SK-N-SH (cell line): Measurements from ENCODE around the gene HEXD. TPM values are rescaled to one million over a fixed set of nuclear protein-coding genes. Genes with fewer than 3 reads are reported as not detected.

ENCODE experiments used
- CTCF ChIA-PET: fragments of 300-600, 350-600 bp; formaldehyde crosslinking; extraction: SDS; loops from one replicate; lab custom pipeline; 2021; lab: Yijun Ruan, JAX
- POLR2A ChIA-PET: fragments of 350-600 bp; sonication (Branson Sonifier 250); formaldehyde crosslinking; extraction: SDS; loops from one replicate; lab custom pipeline; 2020; ENCODE audit warnings: antibody characterized with exemption, inconsistent platforms; lab: Yijun Ruan, JAX
- DNase-seq: peaks from one replicate; pipeline ENCODE4 v3.0.0; 2012
- H2AFZ ChIP-seq: fragments of 200-600 bp; sonication (generic); 2 replicates; pipeline ENCODE4 v1.8.1; 2016; ENCODE audit warnings: antibody characterized with exemption, mild to moderate bottlenecking, low read depth
- H3F3A ChIP-seq: fragments of 200-600 bp; sonication (generic); replicated peaks from 2 replicates; pipeline ENCODE3; 2016; ENCODE audit warnings: antibody characterized with exemption, mild to moderate bottlenecking; ENCODE audit not compliant: insufficient read depth
- H3K27ac ChIP-seq, 2 experiments: fragments of 200-500 bp in 1 of 2; fragments of 200-600 bp in 1 of 2; sonication (Bioruptor generic) in 1 of 2; sonication (generic), shearing (Covaris generic) in 1 of 2; 2 replicates each; pipeline versions ENCODE4 v1.5.1 to v1.6.1; 2014 to 2016; ENCODE audit warnings: low read depth in 2 of 2, inconsistent platforms in 1 of 2, low read length in 1 of 2, mild to moderate bottlenecking in 1 of 2, mixed read lengths in 1 of 2
- H3K27me3 ChIP-seq: fragments of 200-600 bp; sonication (generic), shearing (Covaris generic); 2 replicates; pipeline ENCODE4 v1.6.1; 2016; ENCODE audit warnings: mixed run types; ENCODE audit not compliant: insufficient read depth
- H3K36me3 ChIP-seq, 2 experiments: fragments of 200-500 bp in 1 of 2; fragments of 200-600 bp in 1 of 2; sonication (Bioruptor generic) in 1 of 2; sonication (generic) in 1 of 2; replicated peaks in 1 of 2; 2 replicates each; pipeline versions ENCODE3 to v1.5.1; 2014 to 2016; ENCODE audit warnings: low read length in 1 of 2, mild to moderate bottlenecking in 1 of 2; ENCODE audit not compliant: insufficient read depth in 2 of 2, control insufficient read depth in 1 of 2
- H3K4me1 ChIP-seq, 2 experiments: fragments of 200-500 bp in 1 of 2; fragments of 200-600 bp in 1 of 2; sonication (Bioruptor generic) in 1 of 2; sonication (generic), shearing (Covaris generic) in 1 of 2; 2 replicates each; pipeline versions ENCODE4 v1.5.1 to v1.6.1; 2014 to 2016; ENCODE audit warnings: low read depth in 1 of 2, low read length in 1 of 2, mixed run types in 1 of 2; ENCODE audit not compliant: insufficient read depth in 2 of 2, control insufficient read depth in 1 of 2
- H3K4me2 ChIP-seq: fragments of 200-600 bp; sonication (generic), shearing (Covaris generic); 2 replicates; pipeline ENCODE4 v1.6.1; 2017; ENCODE audit warnings: mixed run types
- H3K4me3 ChIP-seq, 2 experiments: fragments of 200-500 bp in 1 of 2; fragments of 200-600 bp in 1 of 2; sonication (Bioruptor generic) in 1 of 2; sonication (generic), shearing (Covaris generic) in 1 of 2; 2 replicates each; pipeline versions ENCODE4 v1.5.1 to v1.8.1; 2014 to 2016; ENCODE audit warnings: low read depth in 2 of 2, inconsistent platforms in 1 of 2, low read length in 1 of 2, mild to moderate bottlenecking in 1 of 2, mixed read lengths in 1 of 2, moderate library complexity in 1 of 2
- H3K79me2 ChIP-seq: fragments of 200-600 bp; sonication (generic); 2 replicates; pipeline ENCODE4 v1.8.1; 2017; ENCODE audit warnings: mild to moderate bottlenecking; ENCODE audit not compliant: insufficient read depth
- H3K9ac ChIP-seq: fragments of 200-600 bp; sonication (generic); 2 replicates; pipeline ENCODE4 v1.6.1; 2017; ENCODE audit warnings: mixed run types
- H3K9me2 ChIP-seq: fragments of 200-600 bp; sonication (generic); 2 replicates; pipeline ENCODE4 v1.6.1; 2017; ENCODE audit warnings: mixed run types
- H3K9me3 ChIP-seq: fragments of 200-600 bp; sonication (generic); 2 replicates; pipeline ENCODE4 v1.6.1; 2017; ENCODE audit warnings: mixed run types, mild to moderate bottlenecking, moderate library complexity
- H4K20me1 ChIP-seq: fragments of 200-600 bp; sonication (generic); 2 replicates; pipeline ENCODE4 v1.6.1; 2017; ENCODE audit warnings: mild to moderate bottlenecking, mixed run types; ENCODE audit not compliant: insufficient read depth
- ELF1 ChIP-seq: IDR thresholded peaks from 2 replicates; pipeline ENCODE4 v1.4.0; 2012
- FOSL2 ChIP-seq: IDR thresholded peaks from 2 replicates; pipeline ENCODE4 v1.4.0; 2012; ENCODE audit warnings: low read depth, mild to moderate bottlenecking, moderate library complexity, borderline replicate concordance
- FOXM1 ChIP-seq: IDR thresholded peaks from 2 replicates; pipeline ENCODE4 v1.4.0; 2012; ENCODE audit warnings: low read depth, mild to moderate bottlenecking
- GATA2 ChIP-seq: sonication (generic); formaldehyde crosslinking; IDR thresholded peaks from 2 replicates; pipeline ENCODE4 v1.5.0; 2020; ENCODE audit warnings: mild to moderate bottlenecking, missing genetic modification reagents
- JUND ChIP-seq: IDR thresholded peaks from 2 replicates; pipeline ENCODE4 v1.4.0; 2012
- MEF2A ChIP-seq: IDR thresholded peaks from 2 replicates; pipeline ENCODE4 v1.4.0; 2012; ENCODE audit warnings: low read depth, borderline replicate concordance
- NRF1 ChIP-seq: IDR thresholded peaks from 2 replicates; pipeline ENCODE4 v1.6.1; 2012; ENCODE audit warnings: low read depth, mild to moderate bottlenecking, low read length
- SIN3A ChIP-seq: IDR thresholded peaks from 2 replicates; pipeline ENCODE4 v1.6.1; 2012; ENCODE audit warnings: low read depth, mild to moderate bottlenecking, low read length, moderate library complexity, borderline replicate concordance
- SMC3 ChIP-seq: IDR thresholded peaks from 2 replicates; pipeline ENCODE4 v1.6.1; 2012; ENCODE audit warnings: low read depth, low read length, improper control_type of control experiment
- TAF1 ChIP-seq: IDR thresholded peaks from 2 replicates; pipeline ENCODE4 v1.6.1; 2012; ENCODE audit warnings: low read depth, mild to moderate bottlenecking, low read length, moderate library complexity, borderline replicate concordance
- TCF12 ChIP-seq: IDR thresholded peaks from 2 replicates; pipeline ENCODE4 v1.4.0; 2012
- TEAD4 ChIP-seq: IDR thresholded peaks from 2 replicates; pipeline ENCODE4 v1.4.0; 2012; ENCODE audit warnings: mild to moderate bottlenecking, borderline replicate concordance; ENCODE audit not compliant: insufficient read depth
- YY1 ChIP-seq: IDR thresholded peaks from 2 replicates; pipeline ENCODE4 v1.4.0; 2012; ENCODE audit warnings: low read depth, mild to moderate bottlenecking
- WGBS: methylation state at CpG from one replicate; pipeline ENCODE4 v1.1.6; 2017; ENCODE audit warnings: low lambda C conversion rate; 5-methylcytosine and 5-hydroxymethylcytosine counted together
- polyA plus RNA-seq, 3 experiments: library from polyadenylated mRNA; depleted of rRNA; stranded (reverse); fragments of >200 nt; gene quantifications; 2 replicates each; pipeline ENCODE4 v1.2.3, GENCODE V29; 2012
- TF ChIP-seq, protein P1 (sequence below): IDR thresholded peaks from 2 replicates; pipeline ENCODE4 v1.4.0; 2012; ENCODE audit warnings: low read depth, borderline replicate concordance
- TF ChIP-seq, protein P2 (sequence below): IDR thresholded peaks from 2 replicates; pipeline ENCODE4 v1.4.0; 2012; ENCODE audit warnings: low read depth, borderline replicate concordance
- TF ChIP-seq, protein P3 (sequence below): IDR thresholded peaks from 2 replicates; pipeline ENCODE4; 2012
- TF ChIP-seq, protein P4 (sequence below): IDR thresholded peaks from 2 replicates; pipeline ENCODE4 v1.6.1; 2012; ENCODE audit warnings: mild to moderate bottlenecking, low read depth, low read length, moderate library complexity
- TF ChIP-seq, protein P5 (sequence below): fragments of 150-350 bp; IDR thresholded peaks from 2 replicates; pipeline ENCODE4 v1.6.1; 2016; ENCODE audit warnings: mild to moderate bottlenecking, low read depth, low read length
- TF ChIP-seq, protein P6 (sequence below): IDR thresholded peaks from 2 replicates; pipeline ENCODE4 v1.4.0; 2012; ENCODE audit warnings: low read depth

The HEXD gene
- polyA plus RNA-seq, 1 of the 3 experiments (the other 2 are of a cell fraction) = 38.8 TPM

DNA sequence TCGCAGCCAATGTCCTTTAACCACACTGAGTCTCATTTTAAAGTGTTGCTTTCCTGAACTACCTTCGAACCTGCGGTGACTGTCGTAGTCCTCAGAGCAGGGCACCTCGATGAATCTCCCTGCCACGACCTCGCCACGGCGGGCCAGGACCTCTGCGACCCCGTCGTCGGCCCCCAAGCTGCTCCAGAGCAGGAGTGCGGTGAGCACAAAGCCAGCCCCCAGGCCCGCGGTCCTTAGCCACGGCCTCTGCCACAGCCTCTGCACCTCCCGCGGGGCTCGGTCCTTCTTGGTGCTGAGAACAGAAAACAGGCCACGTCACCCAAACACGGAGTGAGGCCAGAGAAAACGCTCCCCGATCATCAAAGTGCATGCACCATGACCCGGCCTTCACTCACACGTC lies 2.8 kb upstream of the HEXD start:
- H3K36me3 ChIP-seq = peaks cover 3 to 5% of the 10 kb centered on the region in 2 experiments
- peaks cover 55% of the 10 kb centered on the region for H4K20me1 ChIP-seq
- peaks cover 8% of the 10 kb centered on the region for H3F3A ChIP-seq
- TF ChIP-seq FOXM1 (no peak), FOSL2 (no peak), MEF2A (no peak)
- TF ChIP-seq, all 33 proteins: peak for 0
- Histone ChIP-seq H3K4me1 (peaks cover 0 to 13% of the 10 kb centered on the region in 2 experiments; a peak in 2 of 4 replicates), H3K9me3 (no peaks in the 10 kb centered on the region), H3K9ac (no peak overlapping the region), H3K9me2 (no peaks in the 10 kb centered on the region), H3K79me2 (peaks cover 19% of the 10 kb centered on the region), H3K4me3 (no peak overlapping the region), H2AFZ (no peak overlapping the region), H3K27ac (no peak overlapping the region), H3K4me2 (no peak overlapping the region), H3K27me3 (no peaks in the 10 kb centered on the region)
- no peak for DNase-seq
- ChIA-PET CTCF (interaction anchor here (0.8 to 11.3 kb wide), 16 partner anchors 13 to 116 kb away, joined by 3 to 124 read pairs (median 8); partner anchors contain the start of genes SECTM1 and TEX19), POLR2A (no interaction called here)
- WGBS = 94% methylated on average over 25 of the region's 26 CpGs

DNA sequence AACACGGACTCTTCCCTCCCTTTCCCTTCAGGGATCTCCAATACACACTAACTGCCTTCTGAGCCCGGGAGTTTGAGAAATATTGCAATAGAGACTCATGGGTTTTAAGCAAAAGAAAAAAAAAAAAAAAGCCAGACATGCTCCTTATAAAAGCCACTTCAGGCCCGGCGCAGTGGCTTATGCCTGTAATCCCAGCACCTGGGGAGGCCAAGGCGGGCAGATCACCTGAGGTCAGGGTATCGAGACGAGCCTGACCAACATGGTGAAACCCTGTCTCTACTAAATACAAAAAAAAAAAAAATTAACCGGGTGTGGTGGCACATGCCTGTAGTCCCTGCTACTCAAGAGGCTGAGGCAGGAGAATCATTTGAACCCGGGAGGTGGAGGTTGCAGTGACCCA lies 2.4 kb upstream of the HEXD start:
- Histone ChIP-seq H3K27me3 (no peaks in the 10 kb centered on the region), H4K20me1 (peaks cover 55% of the 10 kb centered on the region), H3K4me3 (no peak overlapping the region), H3F3A (peaks cover 8% of the 10 kb centered on the region), H3K27ac (no peak overlapping the region), H3K79me2 (peaks cover 19% of the 10 kb centered on the region), H3K4me2 (no peak overlapping the region), H3K9me3 (no peaks in the 10 kb centered on the region), H2AFZ (no peak overlapping the region), H3K36me3 (peaks cover 3 to 6% of the 10 kb centered on the region in 2 experiments), H3K9me2 (no peaks in the 10 kb centered on the region), H3K4me1 (peaks cover 0 to 13% of the 10 kb centered on the region in 2 experiments; a peak in 2 of 4 replicates), H3K9ac (no peak overlapping the region)
- WGBS = 92% methylated on average over 9 of the region's 9 CpGs
- no peak for DNase-seq
- POLR2A ChIA-PET = no interaction called here
- CTCF ChIA-PET = interaction anchor here (0.6 to 11.3 kb wide), 12 partner anchors 16 to 210 kb away, joined by 3 to 124 read pairs (median 7); partner anchors contain the start of gene TEX19
- TF ChIP-seq, protein P1, sequence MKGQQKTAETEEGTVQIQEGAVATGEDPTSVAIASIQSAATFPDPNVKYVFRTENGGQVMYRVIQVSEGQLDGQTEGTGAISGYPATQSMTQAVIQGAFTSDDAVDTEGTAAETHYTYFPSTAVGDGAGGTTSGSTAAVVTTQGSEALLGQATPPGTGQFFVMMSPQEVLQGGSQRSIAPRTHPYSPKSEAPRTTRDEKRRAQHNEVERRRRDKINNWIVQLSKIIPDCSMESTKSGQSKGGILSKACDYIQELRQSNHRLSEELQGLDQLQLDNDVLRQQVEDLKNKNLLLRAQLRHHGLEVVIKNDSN = no peak
- TF ChIP-seq NRF1 (no peak), TCF12 (no peak), MEF2A (no peak), TAF1 (no peak), ELF1 (no peak), SIN3A (no peak), GATA2 (CRISPR knock-in tag) (no peak), SMC3 (no peak), JUND (no peak), TEAD4 (no peak), YY1 (no peak)
- TF ChIP-seq, protein P2, sequence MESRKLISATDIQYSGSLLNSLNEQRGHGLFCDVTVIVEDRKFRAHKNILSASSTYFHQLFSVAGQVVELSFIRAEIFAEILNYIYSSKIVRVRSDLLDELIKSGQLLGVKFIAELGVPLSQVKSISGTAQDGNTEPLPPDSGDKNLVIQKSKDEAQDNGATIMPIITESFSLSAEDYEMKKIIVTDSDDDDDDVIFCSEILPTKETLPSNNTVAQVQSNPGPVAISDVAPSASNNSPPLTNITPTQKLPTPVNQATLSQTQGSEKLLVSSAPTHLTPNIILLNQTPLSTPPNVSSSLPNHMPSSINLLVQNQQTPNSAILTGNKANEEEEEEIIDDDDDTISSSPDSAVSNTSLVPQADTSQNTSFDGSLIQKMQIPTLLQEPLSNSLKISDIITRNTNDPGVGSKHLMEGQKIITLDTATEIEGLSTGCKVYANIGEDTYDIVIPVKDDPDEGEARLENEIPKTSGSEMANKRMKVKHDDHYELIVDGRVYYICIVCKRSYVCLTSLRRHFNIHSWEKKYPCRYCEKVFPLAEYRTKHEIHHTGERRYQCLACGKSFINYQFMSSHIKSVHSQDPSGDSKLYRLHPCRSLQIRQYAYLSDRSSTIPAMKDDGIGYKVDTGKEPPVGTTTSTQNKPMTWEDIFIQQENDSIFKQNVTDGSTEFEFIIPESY = no peak
- TF ChIP-seq, protein P3, sequence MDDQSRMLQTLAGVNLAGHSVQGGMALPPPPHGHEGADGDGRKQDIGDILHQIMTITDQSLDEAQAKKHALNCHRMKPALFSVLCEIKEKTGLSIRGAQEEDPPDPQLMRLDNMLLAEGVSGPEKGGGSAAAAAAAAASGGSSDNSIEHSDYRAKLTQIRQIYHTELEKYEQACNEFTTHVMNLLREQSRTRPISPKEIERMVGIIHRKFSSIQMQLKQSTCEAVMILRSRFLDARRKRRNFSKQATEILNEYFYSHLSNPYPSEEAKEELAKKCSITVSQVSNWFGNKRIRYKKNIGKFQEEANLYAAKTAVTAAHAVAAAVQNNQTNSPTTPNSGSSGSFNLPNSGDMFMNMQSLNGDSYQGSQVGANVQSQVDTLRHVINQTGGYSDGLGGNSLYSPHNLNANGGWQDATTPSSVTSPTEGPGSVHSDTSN = no peak
- TF ChIP-seq, protein P4, sequence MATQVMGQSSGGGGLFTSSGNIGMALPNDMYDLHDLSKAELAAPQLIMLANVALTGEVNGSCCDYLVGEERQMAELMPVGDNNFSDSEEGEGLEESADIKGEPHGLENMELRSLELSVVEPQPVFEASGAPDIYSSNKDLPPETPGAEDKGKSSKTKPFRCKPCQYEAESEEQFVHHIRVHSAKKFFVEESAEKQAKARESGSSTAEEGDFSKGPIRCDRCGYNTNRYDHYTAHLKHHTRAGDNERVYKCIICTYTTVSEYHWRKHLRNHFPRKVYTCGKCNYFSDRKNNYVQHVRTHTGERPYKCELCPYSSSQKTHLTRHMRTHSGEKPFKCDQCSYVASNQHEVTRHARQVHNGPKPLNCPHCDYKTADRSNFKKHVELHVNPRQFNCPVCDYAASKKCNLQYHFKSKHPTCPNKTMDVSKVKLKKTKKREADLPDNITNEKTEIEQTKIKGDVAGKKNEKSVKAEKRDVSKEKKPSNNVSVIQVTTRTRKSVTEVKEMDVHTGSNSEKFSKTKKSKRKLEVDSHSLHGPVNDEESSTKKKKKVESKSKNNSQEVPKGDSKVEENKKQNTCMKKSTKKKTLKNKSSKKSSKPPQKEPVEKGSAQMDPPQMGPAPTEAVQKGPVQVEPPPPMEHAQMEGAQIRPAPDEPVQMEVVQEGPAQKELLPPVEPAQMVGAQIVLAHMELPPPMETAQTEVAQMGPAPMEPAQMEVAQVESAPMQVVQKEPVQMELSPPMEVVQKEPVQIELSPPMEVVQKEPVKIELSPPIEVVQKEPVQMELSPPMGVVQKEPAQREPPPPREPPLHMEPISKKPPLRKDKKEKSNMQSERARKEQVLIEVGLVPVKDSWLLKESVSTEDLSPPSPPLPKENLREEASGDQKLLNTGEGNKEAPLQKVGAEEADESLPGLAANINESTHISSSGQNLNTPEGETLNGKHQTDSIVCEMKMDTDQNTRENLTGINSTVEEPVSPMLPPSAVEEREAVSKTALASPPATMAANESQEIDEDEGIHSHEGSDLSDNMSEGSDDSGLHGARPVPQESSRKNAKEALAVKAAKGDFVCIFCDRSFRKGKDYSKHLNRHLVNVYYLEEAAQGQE = no peak
- TF ChIP-seq, protein P5, sequence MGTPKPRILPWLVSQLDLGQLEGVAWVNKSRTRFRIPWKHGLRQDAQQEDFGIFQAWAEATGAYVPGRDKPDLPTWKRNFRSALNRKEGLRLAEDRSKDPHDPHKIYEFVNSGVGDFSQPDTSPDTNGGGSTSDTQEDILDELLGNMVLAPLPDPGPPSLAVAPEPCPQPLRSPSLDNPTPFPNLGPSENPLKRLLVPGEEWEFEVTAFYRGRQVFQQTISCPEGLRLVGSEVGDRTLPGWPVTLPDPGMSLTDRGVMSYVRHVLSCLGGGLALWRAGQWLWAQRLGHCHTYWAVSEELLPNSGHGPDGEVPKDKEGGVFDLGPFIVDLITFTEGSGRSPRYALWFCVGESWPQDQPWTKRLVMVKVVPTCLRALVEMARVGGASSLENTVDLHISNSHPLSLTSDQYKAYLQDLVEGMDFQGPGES = no peak
- TF ChIP-seq, protein P6, sequence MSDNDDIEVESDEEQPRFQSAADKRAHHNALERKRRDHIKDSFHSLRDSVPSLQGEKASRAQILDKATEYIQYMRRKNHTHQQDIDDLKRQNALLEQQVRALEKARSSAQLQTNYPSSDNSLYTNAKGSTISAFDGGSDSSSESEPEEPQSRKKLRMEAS = no peak
